ENCODE data around the gene ZNF451. TPM values are rescaled to one million over a fixed set of nuclear protein-coding genes. Genes with fewer than 3 reads are reported as not detected.

The ZNF451 gene
- total and polyA plus RNA-seq, 2 donors (not counting 3 experiments of a cell fraction or from before 2014, with no cell fraction given), result 9.9 to 64.4 TPM

DNA sequence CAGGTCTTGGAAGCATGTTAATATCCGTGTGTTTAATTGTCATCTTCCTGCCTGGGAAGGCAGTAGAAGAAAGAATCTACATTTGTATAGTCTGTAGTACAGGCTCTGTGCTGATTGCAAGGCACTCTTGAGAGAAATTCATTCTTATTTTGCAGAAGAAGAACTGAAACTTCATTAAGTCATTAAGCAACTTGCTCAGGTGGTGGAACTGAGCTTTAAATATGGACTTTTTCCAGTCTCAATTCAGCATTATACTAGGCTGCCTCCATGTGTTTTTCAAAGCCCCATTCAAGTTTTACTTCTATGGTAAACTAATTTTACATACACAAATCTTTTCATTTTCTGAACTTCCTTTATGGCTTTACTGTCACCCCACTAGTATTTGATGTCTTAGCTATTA is 18.7 kb downstream of the ZNF451 start:
- Histone ChIP-seq H2AFZ (ENCODE audit: low read depth, low read length) (no peak overlapping the region), H3K4me2 (ENCODE audit: insufficient read depth, low read length) (no peak overlapping the region), H3K4me3 (replicated peaks in 1 of 3; ENCODE audit: insufficient read depth in 1 of 3, low read depth in 1 of 3, low read length in 3 of 3) (no peak overlapping the region), H3K9ac (replicated peaks; ENCODE audit: extremely low read depth, insufficient read depth, low read length) (no peak overlapping the region), H3K79me2 (ENCODE audit: control insufficient read depth, insufficient read depth, low read length) (peaks cover 54% of the 10 kb centered on the region), H3K36me3 (ENCODE audit: control insufficient read depth in 2 of 2, extremely low read depth in 1 of 2, insufficient read depth in 2 of 2, low read length in 2 of 2) (peaks cover 2 to 4% of the 10 kb centered on the region in 2 experiments), H3K27me3 (ENCODE audit: control insufficient read depth in 2 of 2, insufficient read depth in 2 of 2, low read length in 2 of 2) (no peaks in the 10 kb centered on the region), H4K20me1 (replicated peaks; ENCODE audit: control insufficient read depth, extremely low read depth, insufficient read depth, low read length) (peaks cover 13% of the 10 kb centered on the region), H3K4me1 (ENCODE audit: control insufficient read depth, extremely low read depth, insufficient read depth, low read length) (no peaks in the 10 kb centered on the region), H3K9me1 (replicated peaks; ENCODE audit: control insufficient read depth, extremely low read depth, insufficient read depth, low read length) (no peaks in the 10 kb centered on the region), H3K9me3 (replicated peaks; ENCODE audit: control insufficient read depth, insufficient read depth, low read length) (no peaks in the 10 kb centered on the region), H3K27ac (ENCODE audit: insufficient read depth, low read depth, low read length) (no peak overlapping the region)
- dilution Hi-C loops (cut with MboI; ENCODE audit: extremely low pct_ligation_motif_present, low sequenced_read_pairs), result no loop called here
- FAIRE-seq (no peak), DNase-seq (ENCODE audit: low read depth, low spot score) (no peak)
- intact Hi-C loops (cut with micrococcal nuclease), result no loop called here
- TF ChIP-seq POLR2AphosphoS5 (IDR thresholded peaks at IDR 0.05; ENCODE audit: insufficient read depth, low read depth, low read length) (no peak), JUN (IDR thresholded peaks at IDR 0.05; ENCODE audit: borderline replicate concordance, insufficient read depth, insufficient read length, low read depth) (no peak), CTCF (IDR thresholded peaks at IDR 0.05; ENCODE audit: extremely low read depth in 1 of 2, insufficient read depth in 1 of 2, low read depth in 1 of 2, low read length in 2 of 2) (no peak), MAX (IDR thresholded peaks at IDR 0.05; ENCODE audit: insufficient read depth, insufficient read length) (no peak), EZH2 (IDR thresholded peaks at IDR 0.05; ENCODE audit: borderline replicate concordance, low read depth, low read length, severe bottlenecking) (no peak), GATA2 (IDR thresholded peaks at IDR 0.05; ENCODE audit: insufficient read depth, insufficient read length, low read depth, low read length) (no peak), POLR2A (IDR thresholded peaks at IDR 0.05; ENCODE audit: low read depth, low read length) (no peak), FOS (IDR thresholded peaks at IDR 0.05; ENCODE audit: borderline replicate concordance, insufficient read depth, low read length) (no peak), MYC (IDR thresholded peaks at IDR 0.05; ENCODE audit: low read depth, low read length) (no peak)
- ChIA-PET POLR2A (no interaction called here), CTCF (no interaction called here)
- BruUV-seq (replicated peaks), result no TSS peak
